Inflammatory macrophage (primary cell): Measurements from ENCODE around the gene TUBB4B.

ENCODE experiments used
- DNase-seq, 2 donors: peaks; one replicate each; pipeline ENCODE4 v3.0.0-alpha.2; 2020 to 2022

The TUBB4B gene

DNA sequence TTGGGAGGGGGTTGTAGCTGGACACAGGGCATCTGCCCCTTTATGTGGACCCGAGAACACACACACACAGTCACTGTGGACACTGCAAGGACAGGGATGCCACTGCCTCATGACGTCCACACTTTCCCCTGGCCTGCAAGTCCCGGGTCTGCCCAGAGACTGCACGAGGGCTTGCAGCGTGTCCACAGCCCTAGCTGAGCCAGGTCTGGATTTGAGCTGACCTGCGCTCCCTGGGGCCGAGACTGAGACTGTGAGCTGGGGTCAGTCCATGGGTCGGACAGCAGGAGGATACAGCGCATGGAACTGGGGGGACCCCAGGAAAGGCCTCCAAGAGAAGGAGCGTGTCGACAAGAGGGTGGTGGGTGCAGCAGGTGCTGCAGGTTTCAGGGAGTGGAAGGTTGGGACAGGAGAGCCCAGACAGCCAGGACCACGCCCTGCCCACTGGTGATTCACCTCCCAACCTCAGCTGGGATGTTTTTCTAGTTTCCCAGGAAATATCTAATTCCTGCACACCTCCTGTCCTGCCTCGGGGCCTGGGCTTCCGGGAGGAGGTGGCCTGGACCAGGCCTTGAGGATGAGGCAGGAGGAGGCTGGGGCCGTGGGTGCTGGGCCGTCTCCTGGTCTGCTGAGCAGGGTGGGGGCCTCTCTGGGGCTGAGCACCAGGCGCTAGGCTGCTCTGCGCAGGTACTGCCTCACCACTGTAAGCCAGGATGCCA is 14.6 kb upstream of the TUBB4B start:
- DNase-seq, result no peak

DNA sequence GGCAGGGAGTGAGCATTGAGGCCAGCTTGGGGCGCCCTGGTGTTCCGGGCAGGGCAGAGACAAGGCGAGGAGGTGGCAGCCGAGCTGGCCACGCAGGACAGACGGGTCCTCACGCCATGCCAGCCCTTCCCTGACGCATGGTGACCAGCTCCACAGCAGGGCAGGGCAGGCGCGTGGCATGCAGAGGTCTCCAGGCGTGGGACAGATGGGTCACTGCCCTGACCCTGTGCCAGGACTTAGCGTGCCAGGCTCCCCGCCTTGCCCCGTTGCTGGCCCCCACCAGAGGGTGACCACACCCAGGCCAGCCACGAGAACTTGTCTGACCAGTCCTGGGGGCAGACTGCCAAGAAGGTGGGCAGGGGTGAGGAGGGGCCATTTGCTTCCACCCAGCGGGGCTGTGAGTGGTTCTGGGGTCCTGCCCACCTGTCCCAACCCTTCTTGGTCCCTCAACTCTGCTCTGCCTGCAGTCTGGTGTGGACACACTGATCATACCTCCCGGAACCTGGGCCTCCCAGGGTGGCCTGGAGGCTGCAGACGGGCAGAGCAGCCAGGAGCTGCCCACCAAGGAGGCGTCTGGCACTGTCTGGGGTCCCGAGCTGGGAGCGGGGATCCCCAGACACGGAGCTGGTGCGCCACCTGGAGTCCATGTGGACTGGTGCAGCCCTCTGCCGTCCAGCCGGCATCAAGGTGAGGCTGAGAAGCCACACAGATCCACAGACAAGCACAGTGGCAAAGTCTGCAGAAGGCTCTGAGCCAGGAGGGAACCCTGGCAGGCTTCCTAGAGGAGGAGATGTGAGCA is 13.8 kb upstream of the TUBB4B start, which contains the start of gene RNF224:
Gene RNF224 (plus strand): TSS at position 449 of the 799 bp plus-strand sequence. CDS start 834 bp downstream, outside the sequence.
- peak; percentile 59 to 70 for DNase-seq

DNA sequence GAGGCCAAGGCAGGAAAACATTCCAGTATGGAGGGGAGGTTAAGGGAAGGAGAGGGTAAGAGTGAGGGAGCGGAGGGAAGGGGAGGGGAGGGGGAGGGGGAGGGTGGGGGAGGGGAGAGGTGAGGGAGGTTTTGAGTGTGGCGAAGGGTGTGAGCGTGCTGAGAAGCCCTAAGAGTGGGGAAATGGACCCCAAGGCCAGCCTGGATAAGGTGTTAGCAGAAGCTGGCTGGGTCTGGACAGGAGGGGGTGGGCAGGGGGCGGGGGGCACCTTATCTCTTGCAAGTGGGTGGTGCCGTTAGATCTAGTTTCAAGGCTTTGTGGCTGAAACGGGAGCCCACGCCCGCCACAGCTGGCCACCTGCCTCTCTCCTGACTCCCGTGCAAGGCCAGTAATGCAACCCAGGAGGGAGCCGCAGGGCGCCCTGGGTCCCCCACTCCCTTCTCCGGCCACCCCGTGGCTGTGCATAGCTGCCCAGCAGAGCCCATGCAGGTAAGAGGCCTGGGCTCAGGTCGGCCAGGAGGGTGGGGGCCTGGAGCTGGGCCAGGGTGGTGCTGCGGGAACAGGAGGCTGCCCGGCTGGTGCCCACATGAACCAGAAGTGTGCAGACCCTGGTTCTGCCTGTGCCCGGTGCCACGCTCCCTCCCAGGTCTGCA is 13.1 kb upstream of the TUBB4B start:
- DNase-seq, result no peak

DNA sequence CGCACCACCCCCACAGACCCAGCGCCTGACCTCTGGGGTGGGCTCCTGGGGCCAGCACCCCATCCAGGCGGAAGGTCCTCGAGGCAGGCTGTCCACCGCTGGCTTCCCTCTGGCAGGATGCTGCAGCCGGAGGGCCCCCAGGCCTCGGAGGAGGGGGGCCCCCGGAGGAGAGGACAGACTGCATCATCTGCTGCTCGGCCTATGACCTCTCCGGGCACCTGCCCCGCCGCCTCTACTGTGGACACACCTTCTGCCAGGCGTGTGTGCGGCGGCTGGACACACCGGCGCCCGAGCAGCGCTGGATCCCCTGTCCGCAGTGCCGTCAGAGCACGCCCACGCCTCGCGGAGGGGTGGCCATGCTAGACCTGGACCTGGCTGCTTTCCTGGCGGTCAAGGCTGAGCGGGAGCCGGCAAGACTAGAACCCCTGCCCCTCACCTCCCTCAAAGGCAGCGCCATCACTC is 12.6 kb upstream of the TUBB4B start:
- DNase-seq, result no peak

DNA sequence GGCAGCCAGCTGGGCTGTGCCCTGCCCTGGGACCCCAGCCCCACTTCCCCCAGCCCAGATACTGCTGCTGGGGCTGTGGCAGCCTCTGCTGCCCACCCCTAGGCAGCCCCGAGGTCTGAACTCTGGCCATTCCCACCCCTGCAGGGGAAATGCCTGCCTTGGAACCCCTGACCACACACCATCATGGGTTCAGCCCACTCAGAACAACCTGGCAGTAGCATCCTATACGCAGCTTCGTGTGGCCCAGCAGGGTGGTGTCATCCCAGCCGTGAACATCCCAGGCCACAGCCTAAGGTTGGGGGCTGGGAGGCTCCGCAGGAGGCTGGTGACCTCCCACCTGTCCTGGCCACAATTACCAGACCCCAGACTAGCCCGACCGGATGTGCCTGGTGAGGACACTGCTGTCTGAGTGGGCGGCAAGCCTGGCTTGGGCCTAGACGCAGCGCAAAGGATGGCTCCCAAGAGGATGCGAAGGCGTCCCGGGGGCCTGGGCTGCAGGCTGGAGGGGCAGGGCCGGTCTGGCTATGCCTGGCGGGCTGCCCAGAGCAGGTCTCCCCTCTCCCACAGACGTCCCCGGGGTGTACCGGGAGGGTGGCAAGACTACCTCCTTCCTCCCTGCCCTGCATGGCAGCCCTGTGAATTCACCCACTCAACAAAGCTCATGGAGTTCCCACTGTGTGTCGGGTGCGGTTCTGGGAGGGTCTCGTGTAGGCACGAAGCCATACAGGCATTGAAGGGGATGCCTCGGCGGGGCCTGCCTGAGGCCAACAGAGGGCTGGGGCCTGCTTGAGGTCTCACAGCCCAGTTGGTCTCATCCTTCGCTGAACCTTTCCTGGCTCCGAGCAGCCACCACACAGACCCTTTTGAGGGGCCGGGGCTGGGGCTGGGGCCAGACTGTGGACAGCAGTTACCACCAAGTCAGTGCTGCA is 11.9 kb upstream of the TUBB4B start:
- no peak for DNase-seq

DNA sequence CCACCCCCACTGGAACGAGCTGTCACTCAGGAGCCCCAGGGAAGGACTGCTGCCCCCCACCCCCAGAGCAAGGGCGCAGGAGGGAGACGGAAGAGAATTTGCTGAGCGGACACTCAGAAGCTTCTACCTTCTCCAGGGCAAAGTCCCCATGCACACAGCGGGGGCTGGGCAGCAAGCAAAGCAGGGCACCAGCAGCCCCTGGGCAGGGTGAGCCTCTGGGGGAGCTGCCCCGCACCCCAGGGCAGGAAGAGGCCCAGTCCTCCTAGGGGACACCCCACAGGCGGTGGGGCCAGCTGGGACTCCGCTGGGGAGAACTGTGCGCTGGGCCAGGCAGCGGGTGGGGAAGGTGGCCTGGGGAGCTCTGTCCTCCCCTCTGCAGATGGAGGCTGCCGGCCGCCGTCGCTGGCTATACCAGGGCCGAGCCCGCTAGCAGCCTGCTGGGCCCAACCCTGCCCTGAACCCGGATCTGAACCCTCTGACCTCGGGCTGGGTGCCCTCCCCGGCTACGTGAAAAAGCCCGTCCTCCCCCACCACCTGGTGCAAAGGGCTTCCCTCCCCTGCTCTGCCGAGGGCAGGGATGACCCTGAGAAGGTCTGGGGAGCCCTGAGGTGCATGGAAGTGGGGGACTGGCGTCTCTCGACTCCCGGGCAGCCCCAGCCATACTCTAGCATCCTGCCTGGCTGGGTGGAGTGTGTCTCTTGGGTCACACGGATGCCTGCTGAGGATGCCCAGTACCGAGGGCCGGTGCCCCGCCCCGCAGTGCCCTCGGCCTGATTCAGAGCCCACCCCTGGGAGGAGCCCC is 11.0 kb upstream of the TUBB4B start:
- no peak for DNase-seq

DNA sequence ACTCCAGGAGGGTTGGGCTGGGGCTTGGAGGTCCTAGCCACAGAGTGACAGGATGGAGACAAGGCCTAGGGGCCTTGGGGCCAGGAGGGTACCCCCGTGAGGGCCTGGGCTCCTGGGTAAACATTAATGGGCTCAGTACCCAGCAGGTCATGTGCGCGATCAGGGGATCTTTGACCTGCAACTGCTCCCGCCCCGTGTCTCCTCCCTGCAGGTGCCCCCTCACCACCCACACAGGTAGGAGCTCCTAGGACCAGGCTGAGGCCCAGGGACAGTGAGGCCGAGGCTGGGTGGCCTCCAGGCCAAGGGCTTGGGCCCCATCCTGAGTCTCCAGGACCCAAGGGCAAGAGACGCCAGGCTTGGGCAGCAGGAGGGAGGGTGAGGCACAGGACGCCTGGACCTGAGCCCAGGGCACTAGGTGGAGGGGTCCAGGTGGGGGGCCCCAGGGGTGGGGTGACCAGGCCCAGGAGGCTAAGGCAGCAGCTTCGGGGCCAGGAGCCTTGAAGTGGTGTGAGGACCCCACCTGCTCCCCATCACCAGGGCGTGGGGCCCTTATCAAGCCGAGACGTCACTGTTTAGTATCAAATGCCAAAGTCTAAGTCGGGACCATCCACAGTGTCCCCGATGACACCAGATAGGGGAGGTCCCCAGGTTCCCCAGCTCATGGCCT is 10.2 kb upstream of the TUBB4B start, which contains the start of gene SLC34A3:
Gene SLC34A3 (plus strand): TSS at position 197 of the 667 bp plus-strand sequence. CDS start 802 bp downstream, outside the sequence.
- no peak for DNase-seq

DNA sequence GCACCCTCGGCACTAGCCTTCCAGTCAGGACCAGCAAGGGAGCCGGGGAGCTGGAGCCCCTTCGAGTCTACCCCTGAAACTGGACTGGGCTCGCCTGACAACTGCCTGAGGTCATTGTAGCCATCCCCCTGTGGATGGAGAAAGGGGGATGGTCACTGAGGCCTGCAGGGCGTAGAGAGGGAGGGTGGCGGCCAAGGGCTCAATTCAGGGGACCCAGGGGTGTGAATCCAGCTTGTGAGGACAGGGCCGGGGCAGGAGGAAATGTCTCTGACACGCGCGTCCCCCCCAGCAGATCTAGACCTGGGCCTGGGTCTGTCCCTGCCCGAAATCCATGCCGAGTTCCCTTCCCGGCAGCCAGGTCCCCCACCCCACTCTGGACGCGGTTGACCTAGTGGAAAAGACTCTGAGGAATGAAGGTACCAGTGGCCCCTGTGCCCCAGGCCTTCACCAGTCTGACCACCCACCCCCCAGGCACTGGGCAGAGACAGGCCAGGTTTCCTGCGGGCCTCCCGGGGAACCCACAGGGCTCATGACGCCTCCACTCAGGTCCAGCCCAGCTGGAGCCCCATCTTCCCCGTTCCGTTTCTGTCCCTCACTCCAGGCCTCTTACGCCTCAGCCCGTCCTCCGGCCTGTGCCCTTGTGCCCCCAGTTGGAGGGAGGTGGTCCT is 9.6 kb upstream of the TUBB4B start:
- DNase-seq, result no peak

DNA sequence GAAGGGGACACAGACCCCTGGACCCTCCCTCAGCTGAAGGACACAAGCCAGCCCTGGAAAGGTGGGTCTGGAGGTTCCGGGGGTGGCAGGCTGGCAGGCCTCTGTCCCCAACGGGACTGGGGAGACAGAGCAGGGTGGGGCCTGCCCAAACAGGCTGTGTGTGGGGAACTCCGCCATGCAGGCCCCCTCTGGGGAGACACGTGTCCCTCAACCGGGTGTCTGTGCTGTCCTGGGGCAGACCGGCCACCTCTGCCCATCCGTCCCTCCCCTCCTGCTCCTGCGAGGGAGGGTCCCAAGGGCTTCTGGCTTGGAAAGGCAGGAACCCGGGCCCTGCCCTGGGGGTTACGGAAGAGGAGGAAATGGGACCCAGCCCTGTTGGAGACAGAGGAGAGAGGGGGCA is 9.0 kb upstream of the TUBB4B start:
- DNase-seq, result no peak

DNA sequence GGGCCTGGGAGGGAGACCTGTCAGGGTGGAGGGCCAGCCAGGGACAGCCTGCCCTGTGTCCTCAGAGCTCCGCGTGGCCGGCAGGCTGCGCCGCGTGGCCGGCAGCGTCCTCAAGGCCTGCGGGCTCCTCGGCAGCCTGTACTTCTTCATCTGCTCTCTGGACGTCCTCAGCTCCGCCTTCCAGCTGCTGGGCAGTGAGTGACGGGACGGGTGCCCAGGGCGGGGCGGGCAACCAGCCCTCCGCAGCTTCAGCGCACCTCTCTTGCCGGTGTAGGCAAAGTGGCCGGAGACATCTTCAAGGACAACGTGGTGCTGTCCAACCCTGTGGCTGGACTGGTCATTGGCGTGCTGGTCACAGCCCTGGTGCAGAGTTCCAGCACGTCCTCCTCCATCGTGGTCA is 8.6 kb upstream of the TUBB4B start:
- no peak for DNase-seq

DNA sequence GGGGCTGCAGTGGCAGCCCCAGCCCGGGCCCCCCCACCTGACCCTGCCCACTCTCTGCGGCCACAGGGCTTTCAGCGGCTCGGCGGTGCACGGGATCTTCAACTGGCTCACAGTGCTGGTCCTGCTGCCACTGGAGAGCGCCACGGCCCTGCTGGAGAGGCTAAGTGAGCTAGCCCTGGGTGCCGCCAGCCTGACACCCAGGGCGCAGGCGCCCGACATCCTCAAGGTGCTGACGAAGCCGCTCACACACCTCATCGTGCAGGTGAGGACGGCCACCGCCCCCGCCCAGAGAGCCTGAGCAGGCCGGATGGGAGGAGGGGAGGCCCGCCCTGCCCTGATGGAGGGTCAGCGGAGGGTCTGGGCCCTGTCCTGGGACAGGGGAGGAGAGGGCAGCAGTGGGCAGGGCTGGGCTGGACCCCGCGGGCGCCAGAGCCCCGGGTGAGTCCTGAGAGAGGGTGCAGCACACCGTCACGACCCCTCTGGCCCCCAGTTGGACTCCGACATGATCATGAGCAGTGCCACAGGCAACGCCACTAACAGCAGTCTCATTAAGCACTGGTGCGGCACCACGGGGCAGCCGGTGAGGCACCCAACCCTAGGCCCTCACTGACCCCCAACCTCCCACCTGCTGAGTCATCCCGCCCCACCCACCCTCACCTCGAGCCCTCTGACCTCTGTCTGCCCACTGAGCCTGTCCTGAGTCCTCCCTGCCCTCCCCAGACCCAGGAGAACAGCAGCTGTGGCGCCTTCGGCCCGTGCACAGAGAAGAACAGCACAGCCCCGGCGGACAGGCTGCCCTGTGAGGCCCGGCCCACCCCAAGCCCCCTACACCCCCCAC is 7.7 kb upstream of the TUBB4B start:
- DNase-seq, result no peak

DNA sequence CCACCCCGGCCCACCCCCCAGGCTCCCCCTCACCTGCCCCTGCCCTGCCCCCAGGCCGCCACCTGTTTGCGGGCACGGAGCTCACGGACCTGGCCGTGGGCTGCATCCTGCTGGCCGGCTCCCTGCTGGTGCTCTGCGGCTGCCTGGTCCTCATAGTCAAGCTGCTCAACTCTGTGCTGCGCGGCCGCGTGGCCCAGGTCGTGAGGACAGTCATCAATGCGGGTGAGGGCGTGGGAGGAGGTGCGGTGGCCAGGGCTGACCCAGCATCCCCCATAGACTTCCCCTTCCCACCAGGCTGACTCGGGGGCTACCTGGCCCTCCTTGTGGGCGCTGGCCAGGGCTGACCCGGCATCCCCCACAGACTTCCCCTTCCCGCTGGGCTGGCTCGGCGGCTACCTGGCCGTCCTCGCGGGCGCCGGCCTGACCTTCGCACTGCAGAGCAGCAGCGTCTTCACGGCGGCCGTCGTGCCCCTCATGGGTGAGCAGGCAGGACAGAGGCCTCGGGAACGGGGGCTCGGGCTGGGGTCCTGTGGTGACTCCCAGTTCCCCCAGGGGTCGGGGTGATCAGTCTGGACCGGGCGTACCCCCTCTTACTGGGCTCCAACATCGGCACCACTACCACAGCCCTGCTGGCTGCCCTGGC is 6.9 kb upstream of the TUBB4B start:
- no peak for DNase-seq

DNA sequence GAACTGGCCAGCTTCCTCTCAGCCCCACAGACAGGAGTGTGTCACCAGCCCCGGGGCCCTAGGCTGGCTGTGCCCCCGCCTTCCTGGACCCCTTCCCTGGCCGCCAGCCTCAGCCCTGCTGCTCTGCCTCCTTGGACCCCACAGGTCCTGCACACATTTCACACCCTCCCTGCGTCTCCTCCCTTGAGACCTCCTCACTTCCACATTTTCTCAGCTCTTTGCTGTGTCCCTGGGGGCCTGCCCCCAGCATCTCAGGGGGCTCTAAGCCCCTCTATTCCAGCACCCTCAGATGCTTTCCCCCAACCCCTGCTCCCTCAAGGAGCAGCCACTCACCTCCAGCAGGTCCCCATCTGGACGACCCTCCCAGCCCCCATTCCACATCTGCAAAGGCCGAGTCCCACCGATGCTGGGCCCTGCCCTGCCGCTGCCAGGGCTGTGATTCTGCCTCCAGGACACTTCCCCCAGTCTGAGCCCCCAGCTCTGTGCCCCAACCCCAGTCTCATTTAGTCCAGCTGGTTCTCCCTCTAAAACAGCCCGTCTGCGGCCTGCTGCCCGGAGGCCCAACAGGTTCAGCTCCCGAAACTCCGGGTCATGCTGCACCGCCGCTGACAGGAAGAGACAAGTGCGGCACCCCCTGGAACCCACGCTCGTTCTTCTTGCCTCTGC is 6.2 kb upstream of the TUBB4B start:
- no peak for DNase-seq

DNA sequence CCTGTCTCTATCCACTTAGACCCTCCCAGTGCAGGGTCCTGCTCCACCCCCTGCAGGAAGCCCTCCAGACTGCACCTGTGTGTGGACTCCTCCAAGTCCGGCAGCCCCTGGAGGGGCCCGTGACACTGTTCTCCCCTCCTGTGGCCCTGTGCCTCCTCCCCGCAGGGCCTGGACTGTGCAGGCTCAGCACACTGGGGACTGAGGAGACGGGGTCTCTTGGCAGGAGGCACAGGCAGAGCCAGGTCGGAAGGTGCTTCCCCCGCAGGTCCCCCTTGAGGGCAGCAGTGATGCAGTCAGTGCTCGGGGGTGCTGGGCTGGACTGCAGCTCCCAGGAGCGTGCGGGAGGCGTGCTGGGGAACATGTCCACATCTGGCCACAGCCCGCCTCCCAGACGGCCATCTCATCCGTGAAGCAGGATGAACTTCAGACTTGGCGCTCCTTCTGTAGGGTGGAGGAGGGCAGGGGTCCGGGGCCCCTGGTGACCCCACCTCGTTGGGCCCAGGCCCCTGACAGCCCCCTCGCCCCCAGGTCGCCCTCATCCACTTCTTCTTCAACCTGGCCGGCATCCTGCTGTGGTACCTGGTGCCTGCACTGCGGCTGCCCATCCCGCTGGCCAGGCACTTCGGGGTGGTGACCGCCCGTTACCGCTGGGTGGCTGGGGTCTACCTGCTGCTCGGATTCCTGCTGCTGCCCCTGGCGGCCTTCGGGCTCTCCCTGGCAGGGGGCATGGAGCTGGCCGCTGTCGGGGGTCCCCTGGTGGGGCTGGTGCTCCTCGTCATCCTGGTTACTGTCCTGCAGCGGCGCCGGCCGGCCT is 5.5 kb upstream of the TUBB4B start:
- DNase-seq, result no peak

DNA sequence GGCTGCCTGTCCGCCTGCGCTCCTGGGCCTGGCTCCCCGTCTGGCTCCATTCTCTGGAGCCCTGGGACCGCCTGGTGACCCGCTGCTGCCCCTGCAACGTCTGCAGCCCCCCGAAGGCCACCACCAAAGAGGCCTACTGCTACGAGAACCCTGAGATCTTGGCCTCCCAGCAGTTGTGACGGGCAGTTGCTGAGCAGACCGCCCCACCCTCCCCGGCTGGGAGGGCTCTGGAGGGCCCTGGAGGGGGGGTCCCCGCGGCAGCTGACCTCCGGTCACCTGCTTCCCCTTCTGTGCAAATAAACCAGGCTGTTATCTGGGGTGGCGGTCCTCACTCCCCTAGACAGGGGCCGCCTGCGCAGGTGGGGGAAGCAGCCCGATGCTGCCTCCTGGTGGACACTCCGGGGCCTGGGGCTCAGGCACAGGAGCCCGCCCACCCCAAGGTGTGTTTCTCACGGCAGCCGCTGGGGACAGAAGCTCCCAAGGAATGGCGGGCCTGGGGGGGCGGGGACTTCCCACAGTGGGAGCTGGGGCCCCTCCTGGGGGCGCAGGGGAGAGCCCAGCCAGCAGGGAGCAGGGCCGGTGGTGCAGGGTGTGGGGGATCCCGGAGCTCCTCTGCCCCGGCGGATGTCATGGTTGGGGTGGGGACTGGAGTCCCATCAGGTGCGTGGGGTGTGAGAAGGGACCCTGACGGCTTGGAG is 4.7 kb upstream of the TUBB4B start:
- DNase-seq, result peak; percentile 77 to 85

DNA sequence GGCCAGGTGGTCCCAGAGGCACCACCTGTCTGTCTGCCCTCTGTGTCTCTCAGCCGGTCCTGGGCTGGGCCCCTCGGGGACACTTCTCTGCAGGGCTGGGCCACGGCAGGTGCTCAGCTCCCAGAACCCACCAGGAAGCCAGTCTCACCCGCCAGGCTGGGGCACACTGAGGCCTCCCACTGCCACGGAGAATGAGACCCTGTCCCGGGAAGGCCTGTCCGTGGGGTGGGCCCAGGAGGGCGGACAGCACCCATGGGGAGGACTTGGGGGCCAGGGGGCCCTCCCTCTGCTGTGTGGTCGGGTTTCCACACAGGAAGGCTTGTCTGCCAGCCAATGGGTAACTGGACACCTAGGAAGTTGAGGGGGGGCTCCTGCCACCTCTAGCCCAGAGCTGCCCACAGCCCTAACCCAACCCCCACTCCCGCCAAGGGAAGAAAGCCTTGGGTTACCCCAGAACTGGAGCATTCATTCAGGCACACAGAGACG is 4.1 kb upstream of the TUBB4B start:
- DNase-seq, result no peak
